ENCODE data around the gene CCDC158. TPM values are rescaled to one million over a fixed set of nuclear protein-coding genes. Genes with fewer than 3 reads are reported as not detected.

The CCDC158 gene
- total RNA-seq, 8 experiments from 2014 or later = 0.05 to 0.29 (median 0.18) TPM; not detected in 3

- H3K27ac ChIP-seq = no peak overlapping the region
- in situ Hi-C loops (cut with MboI; ENCODE audit: low pct_unique_long_range_greater_than_20kb in 2 of 9, low sequenced_read_pairs in 9 of 9, unreplicated experiment in 9 of 9) = no loop called here
- 32 to 87% (median 69%) methylated on average over 3 to 9 of the region's 9 CpGs for WGBS, 10 experiments
- ATAC-seq (replicated peaks in 6 of 8) = no peak
- no peaks in the 10 kb centered on the region for H3K4me1 ChIP-seq (replicated peaks in 1 of 2)
- H3K4me3 ChIP-seq = no peak overlapping the region
These were observed 66.1 kb downstream of the CCDC158 start for GRCh38 chr4:76354517-76355473.

GRCh38 chr4:76342803-76343202 lies 78.1 kb downstream of the CCDC158 start:
- H3K4me1 ChIP-seq (replicated peaks in 1 of 2) = peaks cover 11 to 30% of the 10 kb centered on the region in 2 donors
- ATAC-seq (replicated peaks in 6 of 8) = no peak
- in situ Hi-C loops (cut with MboI; ENCODE audit: low pct_unique_long_range_greater_than_20kb in 2 of 9, low sequenced_read_pairs in 9 of 9, unreplicated experiment in 9 of 9) = no loop called here

GRCh38 chr4:76342191-76342590 lies 78.8 kb downstream of the CCDC158 start:
- in situ Hi-C loops (cut with MboI; ENCODE audit: low pct_unique_long_range_greater_than_20kb in 2 of 9, low sequenced_read_pairs in 9 of 9, unreplicated experiment in 9 of 9) = no loop called here
- H3K4me3 ChIP-seq = no peak overlapping the region
- 40 to 100% (median 100%) methylated on average over 1 of the region's 1 CpG; no CpG with 5 or more reads in 4 of the 10 experiments for WGBS, 10 experiments
- ATAC-seq (replicated peaks in 6 of 8) = no peak
- peaks cover 11 to 32% of the 10 kb centered on the region in 2 donors for H3K4me1 ChIP-seq (replicated peaks in 1 of 2)
- H3K27ac ChIP-seq = no peak overlapping the region

More at GRCh38 chr4:76342803-76343202, 78.1 kb downstream of the CCDC158 start:
- Histone ChIP-seq H3K4me3 (no peak overlapping the region), H3K27ac (no peak overlapping the region)
- WGBS, 10 experiments = 23 to 81% (median 59%) methylated on average over 1 to 2 of the region's 2 CpGs; no CpG with 5 or more reads in 2 of the 10 experiments

- ATAC-seq (replicated peaks in 6 of 8) = peak in 7 of 8 experiments; percentile 66 to 91 (median 86)
- in situ Hi-C loops (cut with MboI; ENCODE audit: low pct_unique_long_range_greater_than_20kb in 2 of 9, low sequenced_read_pairs in 9 of 9, unreplicated experiment in 9 of 9) = no loop called here
- Histone ChIP-seq H3K4me1 (replicated peaks in 1 of 2) (peaks cover 11 to 32% of the 10 kb centered on the region in 2 donors), H3K4me3 (no peak overlapping the region), H3K27ac (no peak overlapping the region)
These were observed 79.9 kb downstream of the CCDC158 start for GRCh38 chr4:76341063-76341462.

GRCh38 chr4:76339364-76339763 lies 81.6 kb downstream of the CCDC158 start:
- peak in 7 of 8 experiments; percentile 46 to 93 (median 74) for ATAC-seq (replicated peaks in 6 of 8)
- Histone ChIP-seq H3K27ac (peak overlapping the region in 1 of 2 donors; percentile 71), H3K4me3 (no peak overlapping the region), H3K4me1 (replicated peaks in 1 of 2) (peaks cover 11 to 32% of the 10 kb centered on the region in 2 donors)
- 0 to 60% (median 0%) methylated on average over 1 to 2 of the region's 2 CpGs; no CpG with 5 or more reads in 4 of the 10 experiments for WGBS, 10 experiments
- in situ Hi-C loops (cut with MboI; ENCODE audit: low pct_unique_long_range_greater_than_20kb in 2 of 9, low sequenced_read_pairs in 9 of 9, unreplicated experiment in 9 of 9) = no loop called here

- Histone ChIP-seq H3K4me3 (no peak overlapping the region), H3K4me1 (replicated peaks in 1 of 2) (peaks cover 11 to 17% of the 10 kb centered on the region in 2 donors), H3K27ac (no peak overlapping the region)
- in situ Hi-C loops (cut with MboI; ENCODE audit: low pct_unique_long_range_greater_than_20kb in 2 of 9, low sequenced_read_pairs in 9 of 9, unreplicated experiment in 9 of 9) = no loop called here
- no peak for ATAC-seq (replicated peaks in 6 of 8)
- WGBS, 10 experiments = 50 to 100% (median 72%) methylated on average over 1 to 3 of the region's 3 CpGs
These were observed 86.1 kb downstream of the CCDC158 start for GRCh38 chr4:76334885-76335284.

GRCh38 chr4:76326515-76326914 lies 94.4 kb downstream of the CCDC158 start:
- no peak overlapping the region for H3K4me3 ChIP-seq
- H3K27ac ChIP-seq = no peak overlapping the region
- H3K4me1 ChIP-seq (replicated peaks in 1 of 2) = no peaks in the 10 kb centered on the region
- no peak for ATAC-seq (replicated peaks in 6 of 8)
- in situ Hi-C loops (cut with MboI; ENCODE audit: low pct_unique_long_range_greater_than_20kb in 2 of 9, low sequenced_read_pairs in 9 of 9, unreplicated experiment in 9 of 9) = no loop called here

GRCh38 chr4:76325072-76325471 lies 95.9 kb downstream of the CCDC158 start:
- no peak for ATAC-seq (replicated peaks in 6 of 8)
- Histone ChIP-seq H3K4me3 (no peak overlapping the region), H3K4me1 (replicated peaks in 1 of 2) (no peaks in the 10 kb centered on the region), H3K27ac (no peak overlapping the region)
- in situ Hi-C loops (cut with MboI; ENCODE audit: low pct_unique_long_range_greater_than_20kb in 2 of 9, low sequenced_read_pairs in 9 of 9, unreplicated experiment in 9 of 9) = no loop called here

- H3K4me3 ChIP-seq = no peak overlapping the region
- no peaks in the 10 kb centered on the region for H3K4me1 ChIP-seq (replicated peaks in 1 of 2)
- no peak for ATAC-seq (replicated peaks in 6 of 8)
- WGBS, 10 experiments = 8 to 100% (median 67%) methylated on average over 1 to 3 of the region's 3 CpGs; no CpG with 5 or more reads in 1 of the 10 experiments
- no peak overlapping the region for H3K27ac ChIP-seq
- in situ Hi-C loops (cut with MboI; ENCODE audit: low pct_unique_long_range_greater_than_20kb in 2 of 9, low sequenced_read_pairs in 9 of 9, unreplicated experiment in 9 of 9) = loop anchor here in 1 of 9 experiments (25.0 kb wide), 1 partner anchor 135 kb away; no protein-coding TSS in a partner anchor
These were observed 98.7 kb downstream of the CCDC158 start for GRCh38 chr4:76322236-76322635.

GRCh38 chr4:76316131-76316530 lies 104.8 kb downstream of the CCDC158 start:
- H3K27ac ChIP-seq = no peak overlapping the region
- no peak overlapping the region for H3K4me3 ChIP-seq
- in situ Hi-C loops (cut with MboI; ENCODE audit: low pct_unique_long_range_greater_than_20kb in 2 of 9, low sequenced_read_pairs in 9 of 9, unreplicated experiment in 9 of 9) = loop anchor here in 1 of 9 experiments (25.0 kb wide), 1 partner anchor 129 kb away; no protein-coding TSS in a partner anchor
- ATAC-seq (replicated peaks in 6 of 8) = no peak
- WGBS, 10 experiments = 27 to 100% (median 71%) methylated on average over 1 of the region's 1 CpG; no CpG with 5 or more reads in 1 of the 10 experiments
- H3K4me1 ChIP-seq (replicated peaks in 1 of 2) = no peaks in the 10 kb centered on the region

- no peaks in the 10 kb centered on the region for H3K4me1 ChIP-seq (replicated peaks in 1 of 2)
- in situ Hi-C loops (cut with MboI; ENCODE audit: low pct_unique_long_range_greater_than_20kb in 2 of 9, low sequenced_read_pairs in 9 of 9, unreplicated experiment in 9 of 9) = loop anchor here in 1 of 9 experiments (25.0 kb wide), 1 partner anchor 128 kb away; no protein-coding TSS in a partner anchor
- no peak overlapping the region for H3K4me3 ChIP-seq
- no peak overlapping the region for H3K27ac ChIP-seq
- 83 to 100% (median 94%) methylated on average over 1 to 7 of the region's 7 CpGs; no CpG with 5 or more reads in 4 of the 10 experiments for WGBS, 10 experiments
- ATAC-seq (replicated peaks in 6 of 8) = no peak
These were observed 105.5 kb downstream of the CCDC158 start for GRCh38 chr4:76315267-76315918.

- no peak overlapping the region for H3K27ac ChIP-seq
- in situ Hi-C loops (cut with MboI; ENCODE audit: low pct_unique_long_range_greater_than_20kb in 2 of 9, low sequenced_read_pairs in 9 of 9, unreplicated experiment in 9 of 9) = loop anchor here in 1 of 9 experiments (25.0 kb wide), 1 partner anchor 126 kb away; no protein-coding TSS in a partner anchor
- no peaks in the 10 kb centered on the region for H3K4me1 ChIP-seq (replicated peaks in 1 of 2)
- no peak overlapping the region for H3K4me3 ChIP-seq
- ATAC-seq (replicated peaks in 6 of 8) = peak in 3 of 8 experiments; percentile 52 to 94 (median 84)
- WGBS, 10 experiments = 0 to 100% (median 56%) methylated on average over 1 to 2 of the region's 2 CpGs
These were observed 107.4 kb downstream of the CCDC158 start for GRCh38 chr4:76313547-76313946.

- peaks cover 0 to 6% of the 10 kb centered on the region in 2 donors for H3K4me1 ChIP-seq (replicated peaks in 1 of 2)
- 0 to 67% (median 17%) methylated on average over 1 of the region's 1 CpG; no CpG with 5 or more reads in 5 of the 10 experiments for WGBS, 10 experiments
- no peak for ATAC-seq (replicated peaks in 6 of 8)
- H3K4me3 ChIP-seq = no peak overlapping the region
- no peak overlapping the region for H3K27ac ChIP-seq
- in situ Hi-C loops (cut with MboI; ENCODE audit: low pct_unique_long_range_greater_than_20kb in 2 of 9, low sequenced_read_pairs in 9 of 9, unreplicated experiment in 9 of 9) = loop anchor here in 1 of 9 experiments (25.0 kb wide), 1 partner anchor 125 kb away; no protein-coding TSS in a partner anchor
These were observed 108.5 kb downstream of the CCDC158 start for GRCh38 chr4:76312457-76312856.
